ENCODE data around the gene SYT15. TPM values are rescaled to one million over a fixed set of nuclear protein-coding genes. Genes with fewer than 3 reads are reported as not detected.

Gene SYT15
- total RNA-seq, 3 donors from 2014 or later (not counting 1 experiment from before 2014, with no cell fraction given), result 1.00 to 2.0 (median 1.1) TPM

DNA sequence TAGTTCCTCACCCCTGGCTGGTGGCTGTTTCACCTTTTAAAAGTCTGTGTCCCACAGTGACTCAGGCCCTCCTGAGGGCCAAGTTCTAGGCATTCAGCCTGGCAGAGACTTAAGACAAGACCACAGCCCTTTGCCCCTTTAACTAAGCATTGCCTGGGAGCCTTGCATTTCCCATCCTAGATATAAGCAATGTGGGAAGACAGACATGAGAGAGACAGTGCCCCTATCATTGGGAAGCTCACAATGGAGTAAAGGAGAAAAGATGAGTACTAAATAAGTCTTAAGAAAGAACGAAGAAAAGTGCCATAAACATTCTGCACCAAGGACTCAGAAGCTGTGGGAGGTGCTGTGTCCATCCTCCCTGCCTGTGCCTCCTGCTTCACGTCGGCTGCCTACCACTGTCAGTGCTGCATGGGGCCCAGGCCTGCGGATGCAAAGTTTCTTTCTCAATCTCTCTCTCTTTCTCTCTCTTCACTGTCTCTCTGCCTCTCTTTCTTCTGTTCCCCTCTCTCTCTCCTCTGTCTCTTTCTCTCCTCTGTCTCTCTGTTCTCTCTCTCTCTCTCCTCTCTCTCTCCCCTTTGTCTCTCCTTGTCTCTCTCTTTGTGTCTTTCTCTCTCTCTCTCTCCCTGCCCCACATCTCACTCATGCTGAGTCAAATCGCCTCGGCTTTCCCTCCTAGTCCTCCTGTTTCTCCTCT is 44.0 kb upstream of the SYT15 start:
- H3K27ac Mint-ChIP-seq, result no peak overlapping the region
- TF ChIP-seq, protein P1, sequence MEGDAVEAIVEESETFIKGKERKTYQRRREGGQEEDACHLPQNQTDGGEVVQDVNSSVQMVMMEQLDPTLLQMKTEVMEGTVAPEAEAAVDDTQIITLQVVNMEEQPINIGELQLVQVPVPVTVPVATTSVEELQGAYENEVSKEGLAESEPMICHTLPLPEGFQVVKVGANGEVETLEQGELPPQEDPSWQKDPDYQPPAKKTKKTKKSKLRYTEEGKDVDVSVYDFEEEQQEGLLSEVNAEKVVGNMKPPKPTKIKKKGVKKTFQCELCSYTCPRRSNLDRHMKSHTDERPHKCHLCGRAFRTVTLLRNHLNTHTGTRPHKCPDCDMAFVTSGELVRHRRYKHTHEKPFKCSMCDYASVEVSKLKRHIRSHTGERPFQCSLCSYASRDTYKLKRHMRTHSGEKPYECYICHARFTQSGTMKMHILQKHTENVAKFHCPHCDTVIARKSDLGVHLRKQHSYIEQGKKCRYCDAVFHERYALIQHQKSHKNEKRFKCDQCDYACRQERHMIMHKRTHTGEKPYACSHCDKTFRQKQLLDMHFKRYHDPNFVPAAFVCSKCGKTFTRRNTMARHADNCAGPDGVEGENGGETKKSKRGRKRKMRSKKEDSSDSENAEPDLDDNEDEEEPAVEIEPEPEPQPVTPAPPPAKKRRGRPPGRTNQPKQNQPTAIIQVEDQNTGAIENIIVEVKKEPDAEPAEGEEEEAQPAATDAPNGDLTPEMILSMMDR (IDR thresholded peaks at IDR 0.05), result no peak

DNA sequence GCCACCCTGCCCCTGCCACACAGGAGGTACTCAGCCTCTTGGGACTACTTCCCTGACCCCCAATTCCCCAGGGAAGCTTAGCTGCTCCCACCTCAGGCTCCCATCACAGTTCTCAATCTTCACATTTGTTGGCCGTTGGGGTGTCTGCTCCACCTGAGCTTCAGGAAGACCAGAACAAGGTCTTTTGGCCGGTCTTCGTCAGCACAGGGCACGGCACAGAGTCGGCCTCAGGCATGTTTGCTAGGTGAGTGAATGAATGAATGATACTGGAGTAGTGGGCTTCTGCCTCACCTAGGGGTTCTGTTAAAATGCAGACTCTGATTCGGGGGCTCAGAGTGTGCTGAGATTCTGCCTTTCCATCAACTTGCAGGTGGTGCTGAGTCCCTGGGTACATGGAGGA is 42.8 kb upstream of the SYT15 start:
- Histone ChIP-seq H3K4me3 (ENCODE audit: low read length) (no peak overlapping the region), H3K36me3 (ENCODE audit: control insufficient read depth, insufficient read depth, low read length) (no peaks in the 10 kb centered on the region), H3K4me1 (ENCODE audit: control insufficient read depth, insufficient read depth, low read length) (peaks cover 5% of the 10 kb centered on the region), H3K27ac (ENCODE audit: low read length) (no peak overlapping the region), H3K9me3 (ENCODE audit: control insufficient read depth, insufficient read depth, low read length) (peaks cover 3% of the 10 kb centered on the region), H3K27me3 (ENCODE audit: control insufficient read depth, insufficient read depth, low read length) (peaks cover 13% of the 10 kb centered on the region)
- ATAC-seq, result no peak
- WGBS (ENCODE audit: insufficient coverage), result 87% methylated on average over 6 of the region's 6 CpGs
- Mint-ChIP-seq H3K36me3 (no peaks in the 10 kb centered on the region), H3K4me1 (peaks cover 7% of the 10 kb centered on the region in 2 donors), H3K4me3 (no peak overlapping the region), H3K27me3 (ENCODE audit: low read depth in 2 of 2) (peaks cover 17 to 26% of the 10 kb centered on the region in 2 donors), H3K9me3 (no peaks in the 10 kb centered on the region), H3K27ac (no peak overlapping the region)
- DNase-seq, result no peak
- TF ChIP-seq, protein P1 (IDR thresholded peaks at IDR 0.05), result no peak
- intact Hi-C loops (cut with micrococcal nuclease), result no loop called here

More for the DNA sequence above, 44.0 kb upstream of the SYT15 start:
- no peak overlapping the region for H3K4me3 Mint-ChIP-seq
- intact Hi-C loops (cut with micrococcal nuclease), result no loop called here
- H3K36me3 ChIP-seq (ENCODE audit: control insufficient read depth, insufficient read depth, low read length), result no peaks in the 10 kb centered on the region
- peaks cover 8 to 16% of the 10 kb centered on the region in 2 donors for H3K27me3 Mint-ChIP-seq (ENCODE audit: low read depth in 2 of 2)
- H3K27me3 ChIP-seq (ENCODE audit: control insufficient read depth, insufficient read depth, low read length), result peaks cover 4% of the 10 kb centered on the region
- no peaks in the 10 kb centered on the region for H3K9me3 ChIP-seq (ENCODE audit: control insufficient read depth, insufficient read depth, low read length)
- no peak overlapping the region for H3K4me3 ChIP-seq (ENCODE audit: low read length)
- no peaks in the 10 kb centered on the region for H3K9me3 Mint-ChIP-seq
- H3K4me1 Mint-ChIP-seq, result peaks cover 0 to under 1% of the 10 kb centered on the region in 2 donors
- no peaks in the 10 kb centered on the region for H3K36me3 Mint-ChIP-seq
- no peak for ATAC-seq
- H3K4me1 ChIP-seq (ENCODE audit: control insufficient read depth, insufficient read depth, low read length), result no peaks in the 10 kb centered on the region
- DNase-seq, result no peak
- H3K27ac ChIP-seq (ENCODE audit: low read length), result no peak overlapping the region
- whole genome bisulfite sequencing (ENCODE audit: insufficient coverage), result 87% methylated on average over 6 of the region's 6 CpGs

DNA sequence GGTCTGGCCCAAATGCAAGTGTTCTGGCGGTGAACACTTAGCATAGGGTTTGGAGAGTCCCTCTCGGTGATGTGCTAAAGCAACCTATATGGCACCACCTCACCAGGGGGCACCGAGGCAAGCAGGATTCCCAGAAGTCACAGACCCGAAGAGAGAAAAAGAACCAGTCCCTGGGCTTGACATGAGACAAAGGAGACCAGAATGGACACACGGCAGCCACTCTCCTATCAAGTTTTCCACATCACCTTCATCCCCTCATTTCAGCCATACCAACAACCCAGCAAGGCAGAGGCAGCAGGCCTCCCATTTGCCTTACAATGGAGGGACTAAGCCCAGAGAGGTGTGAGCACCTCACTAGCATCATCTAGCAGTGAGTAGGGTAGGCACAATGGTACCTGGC is 42.1 kb upstream of the SYT15 start:
- TF ChIP-seq, protein P1 (IDR thresholded peaks at IDR 0.05), result no peak
- Mint-ChIP-seq H3K27me3 (ENCODE audit: low read depth in 2 of 2) (peaks cover 17 to 26% of the 10 kb centered on the region in 2 donors), H3K4me3 (no peak overlapping the region)

DNA sequence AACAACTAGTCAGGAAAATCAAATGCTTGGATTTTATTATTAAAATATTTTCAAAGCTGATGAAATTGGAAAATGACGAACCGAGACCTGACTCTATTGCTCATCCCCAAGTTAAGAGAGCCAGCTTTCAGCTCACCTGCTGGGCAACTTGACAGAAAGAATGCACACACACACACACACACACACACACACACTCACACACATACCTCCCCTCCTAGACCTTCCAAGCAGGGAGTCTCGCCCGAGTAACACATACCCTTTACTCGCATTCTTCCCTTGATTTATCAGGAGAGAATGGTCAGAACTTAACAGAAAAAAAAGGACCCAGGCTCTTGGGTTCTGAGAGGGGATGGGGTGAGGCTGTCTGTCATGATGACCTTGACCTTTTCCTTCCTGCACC is 41.6 kb upstream of the SYT15 start:
- H3K4me3 Mint-ChIP-seq, result no peak overlapping the region
- peaks cover 7 to 10% of the 10 kb centered on the region in 2 donors for H3K4me1 Mint-ChIP-seq
- H3K27me3 ChIP-seq (ENCODE audit: control insufficient read depth, insufficient read depth, low read length), result peaks cover 13% of the 10 kb centered on the region
- TF ChIP-seq, protein P1 (IDR thresholded peaks at IDR 0.05), result no peak
- no peak overlapping the region for H3K27ac Mint-ChIP-seq
- no peaks in the 10 kb centered on the region for H3K9me3 Mint-ChIP-seq
- H3K27ac ChIP-seq (ENCODE audit: low read length), result no peak overlapping the region
- peaks cover 3% of the 10 kb centered on the region for H3K9me3 ChIP-seq (ENCODE audit: control insufficient read depth, insufficient read depth, low read length)
- H3K36me3 ChIP-seq (ENCODE audit: control insufficient read depth, insufficient read depth, low read length), result no peaks in the 10 kb centered on the region
- DNase-seq, result no peak
- H3K4me1 ChIP-seq (ENCODE audit: control insufficient read depth, insufficient read depth, low read length), result peaks cover 8% of the 10 kb centered on the region
- no peak for ATAC-seq
- H3K4me3 ChIP-seq (ENCODE audit: low read length), result no peak overlapping the region
- peaks cover 17 to 31% of the 10 kb centered on the region in 2 donors for H3K27me3 Mint-ChIP-seq (ENCODE audit: low read depth in 2 of 2)
- 89% methylated on average over 2 of the region's 5 CpGs for WGBS (ENCODE audit: insufficient coverage)
- H3K36me3 Mint-ChIP-seq, result no peaks in the 10 kb centered on the region
- intact Hi-C loops (cut with micrococcal nuclease), result no loop called here

More for the DNA sequence above, 42.1 kb upstream of the SYT15 start:
- no peaks in the 10 kb centered on the region for H3K9me3 Mint-ChIP-seq
- Histone ChIP-seq H3K27me3 (ENCODE audit: control insufficient read depth, insufficient read depth, low read length) (peaks cover 13% of the 10 kb centered on the region), H3K9me3 (ENCODE audit: control insufficient read depth, insufficient read depth, low read length) (peaks cover 3% of the 10 kb centered on the region), H3K36me3 (ENCODE audit: control insufficient read depth, insufficient read depth, low read length) (no peaks in the 10 kb centered on the region), H3K4me1 (ENCODE audit: control insufficient read depth, insufficient read depth, low read length) (peaks cover 8% of the 10 kb centered on the region), H3K27ac (ENCODE audit: low read length) (no peak overlapping the region), H3K4me3 (ENCODE audit: low read length) (no peak overlapping the region)
- DNase-seq (no peak), ATAC-seq (no peak)
- intact Hi-C loops (cut with micrococcal nuclease), result no loop called here
- no peak overlapping the region for H3K27ac Mint-ChIP-seq
- WGBS (ENCODE audit: insufficient coverage), result 80% methylated on average over 5 of the region's 5 CpGs
- H3K36me3 Mint-ChIP-seq, result no peaks in the 10 kb centered on the region
- H3K4me1 Mint-ChIP-seq, result peaks cover 7% of the 10 kb centered on the region in 2 donors

All from natural killer cell (primary cell).